Stimulated activated CD4-positive, alpha-beta T cell treated with anti-CD3 and anti-CD28 coated beads, Interleukin-12 subunit alpha, Interleukin-12 subunit beta, amount 100 ng/mL, for 24 hours (primary cell): ENCODE data around the gene CDKAL1.
"Not testable (repeated sequence)": the region's sequence is repeated elsewhere in the genome, so short reads cannot be mapped to it uniquely, and the experiment has no call there.

Experiments
- DNase-seq, 2 experiments: peaks; one replicate each; pipeline ENCODE4 v3.0.0-alpha.2; 2020; ENCODE audit warnings: low read depth in 2 of 2

The CDKAL1 gene

DNA sequence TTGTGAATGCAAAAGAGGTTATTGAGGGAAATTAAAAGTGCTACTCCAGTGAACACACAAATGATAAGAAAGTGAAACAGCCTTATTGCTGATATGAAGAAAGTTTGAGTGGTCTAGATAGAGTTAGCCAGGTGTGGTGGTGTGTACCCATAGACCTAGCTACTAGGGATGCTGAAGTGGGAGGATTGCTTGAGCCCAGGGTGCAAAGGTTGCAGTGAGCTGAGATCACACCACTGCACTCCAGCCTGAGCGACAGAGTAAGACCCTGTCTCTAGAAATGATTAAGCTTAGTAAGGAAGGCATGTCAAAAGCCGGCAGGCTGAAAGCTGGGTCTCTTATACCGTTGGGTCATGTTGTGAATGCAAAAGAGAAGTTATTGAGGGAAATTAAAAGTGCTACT, 389.8 kb downstream of the CDKAL1 start:
- DNase-seq: not testable (repeated sequence)

- DNase-seq: no peak
These were observed 390.8 kb downstream of the CDKAL1 start for GRCh38 chr6:20924911-20925543.

DNA sequence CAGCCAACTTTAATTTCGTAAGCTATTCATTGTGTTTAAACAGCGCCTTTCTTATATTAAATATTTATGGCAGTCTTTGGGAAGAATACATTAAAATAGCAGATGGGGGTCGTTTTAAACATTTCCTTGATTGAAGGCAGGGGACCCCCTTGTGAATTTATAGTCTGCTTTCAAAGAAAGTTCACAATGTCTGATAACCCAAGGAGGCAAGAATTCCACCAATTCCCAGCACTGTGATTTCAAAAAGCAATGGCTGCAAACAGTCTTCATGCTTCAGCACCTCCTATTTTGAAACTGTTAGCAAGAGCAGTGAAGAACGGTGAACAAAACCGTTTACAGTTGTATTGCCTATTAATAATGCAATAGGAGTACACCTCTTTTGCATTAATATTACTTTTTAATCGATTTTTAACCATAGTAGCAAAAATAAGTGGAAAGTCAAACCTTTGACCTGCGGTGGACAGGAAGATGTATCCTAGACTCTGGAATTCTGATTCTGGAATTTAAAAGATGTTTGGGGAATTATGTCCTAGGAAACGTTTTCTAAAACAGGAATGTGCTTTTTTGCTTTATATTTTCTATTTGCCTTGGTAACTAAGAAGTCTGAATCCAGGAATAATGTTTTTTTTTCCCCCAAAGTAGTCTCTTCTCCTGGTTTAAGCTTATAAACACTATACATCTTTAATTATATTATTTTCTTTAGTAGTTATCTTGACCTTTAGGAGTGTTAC, 393.0 kb downstream of the CDKAL1 start:
- no peak for DNase-seq

GRCh38 chr6:20929283-20929682, 395.0 kb downstream of the CDKAL1 start:
- no peak for DNase-seq

DNA sequence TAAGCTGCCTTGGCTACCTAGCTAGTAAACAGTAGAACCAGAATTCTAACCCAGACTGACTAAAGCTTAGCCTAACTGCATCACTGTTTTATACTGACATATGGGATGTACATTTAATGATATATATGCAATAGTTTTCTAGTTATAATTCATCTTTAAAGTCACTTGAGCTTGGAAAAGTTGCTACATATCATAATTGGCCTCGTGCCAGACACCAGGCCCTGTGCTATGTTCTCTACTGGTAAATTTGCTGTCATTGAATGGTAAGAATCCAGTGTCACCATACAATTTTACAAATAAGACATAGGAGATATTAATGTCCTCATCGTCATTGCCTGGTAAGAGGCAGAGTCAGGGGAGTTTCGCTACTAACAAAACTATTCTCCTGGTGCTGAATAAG, 396.8 kb downstream of the CDKAL1 start:
- no peak for DNase-seq

- DNase-seq: no peak
These were observed 397.5 kb downstream of the CDKAL1 start for GRCh38 chr6:20931772-20932171.

DNA sequence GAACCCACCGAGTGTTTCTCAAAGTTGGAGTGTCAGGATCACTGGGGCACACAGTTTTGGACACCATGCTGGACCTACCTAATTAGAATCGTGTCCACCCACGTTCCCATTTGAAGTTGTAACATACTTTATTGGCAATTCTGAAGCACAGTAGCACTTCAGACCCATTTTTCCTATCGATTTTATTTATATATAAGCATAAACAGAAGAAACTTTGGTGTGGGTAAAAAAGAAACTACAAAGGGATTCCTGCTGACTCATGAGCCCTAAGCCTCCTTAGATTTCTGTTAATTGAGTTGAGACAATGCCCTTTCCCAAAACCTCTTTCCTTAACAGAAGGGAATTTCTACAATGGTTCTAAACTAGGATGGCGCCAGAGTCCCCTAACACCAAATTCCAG, 398.0 kb downstream of the CDKAL1 start:
- no peak for DNase-seq

GRCh38 chr6:20933057-20933788, 399.0 kb downstream of the CDKAL1 start:
- DNase-seq: no peak

- no peak for DNase-seq
These were observed 402.7 kb downstream of the CDKAL1 start for GRCh38 chr6:20936949-20937348.

GRCh38 chr6:20939161-20939775, 405.0 kb downstream of the CDKAL1 start:
- DNase-seq: no peak

DNA sequence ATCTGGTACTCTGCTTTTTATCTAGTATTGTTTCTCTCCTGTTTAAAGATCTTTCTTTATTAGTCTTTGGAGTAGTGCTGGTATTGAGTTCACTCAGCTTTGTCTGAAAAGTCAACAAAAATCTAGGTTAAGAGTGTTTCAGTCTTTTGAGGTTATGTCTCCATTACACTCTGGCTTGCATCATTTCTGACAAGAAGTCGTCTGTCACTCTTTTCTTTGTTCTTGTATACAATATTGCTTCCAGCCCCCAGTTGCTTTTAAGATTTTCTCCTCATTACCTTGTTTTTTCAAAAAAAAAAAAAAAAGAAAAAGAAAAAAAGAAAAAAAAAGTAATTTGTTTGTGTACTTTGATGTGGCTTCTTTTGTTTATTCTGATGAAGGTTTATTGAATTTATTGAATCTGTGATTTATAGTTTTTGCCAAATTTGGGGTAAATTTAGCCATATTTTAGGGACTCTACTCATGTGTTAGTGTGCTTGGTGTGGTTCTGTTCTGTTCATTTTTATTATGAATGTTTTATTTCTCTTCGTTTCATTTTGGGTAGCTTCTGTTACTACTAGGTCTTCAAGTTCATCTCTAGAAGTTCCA, 408.9 kb downstream of the CDKAL1 start:
- DNase-seq: no peak

DNA sequence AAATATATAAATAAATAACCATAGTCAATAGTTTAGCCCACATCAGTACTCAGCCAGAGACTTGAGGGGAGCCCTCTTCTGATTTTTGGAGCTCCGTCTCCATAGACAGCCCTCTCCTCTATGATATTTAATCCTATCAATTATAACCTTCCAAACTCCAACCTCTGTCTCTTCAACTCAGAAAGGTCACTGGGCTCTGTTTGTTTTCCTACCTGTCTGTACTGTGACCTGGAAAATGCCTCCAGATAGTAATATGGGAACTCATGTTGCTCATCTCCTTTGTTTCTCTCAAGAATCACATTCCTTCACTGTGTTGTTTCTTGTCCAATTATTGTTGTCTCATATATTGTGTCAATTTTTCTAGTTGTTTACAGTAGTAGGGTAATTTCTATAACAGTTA, 409.7 kb downstream of the CDKAL1 start:
- DNase-seq: no peak

GRCh38 chr6:20946022-20946421, 411.8 kb downstream of the CDKAL1 start:
- no peak for DNase-seq

GRCh38 chr6:20946890-20947289, 412.6 kb downstream of the CDKAL1 start:
- DNase-seq: no peak

DNA sequence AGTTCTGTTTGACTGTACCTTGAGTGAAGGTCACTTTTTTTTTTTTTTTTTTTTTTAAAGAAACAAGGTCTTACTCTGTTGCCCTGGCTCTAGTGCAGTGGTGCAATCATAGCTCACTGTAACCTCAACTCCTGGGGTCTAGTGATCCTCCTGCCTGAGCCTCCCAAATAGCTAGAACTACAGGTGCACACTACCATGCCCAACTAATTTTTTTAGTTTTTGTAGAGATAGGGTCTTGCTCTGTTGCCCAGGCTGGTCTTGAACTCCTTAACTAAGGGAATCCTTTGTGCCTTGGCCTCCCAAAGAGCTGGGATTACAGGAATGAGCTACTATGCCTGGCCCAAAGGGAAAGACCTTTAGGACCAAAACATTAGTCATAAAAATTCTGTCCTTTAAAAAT, 413.7 kb downstream of the CDKAL1 start:
- no peak for DNase-seq

- no peak for DNase-seq
These were observed 414.3 kb downstream of the CDKAL1 start for GRCh38 chr6:20948556-20948955.

- no peak for DNase-seq
These were observed 414.9 kb downstream of the CDKAL1 start for GRCh38 chr6:20949138-20949537.

GRCh38 chr6:20952699-20953474, 418.6 kb downstream of the CDKAL1 start:
- DNase-seq: no peak

DNA sequence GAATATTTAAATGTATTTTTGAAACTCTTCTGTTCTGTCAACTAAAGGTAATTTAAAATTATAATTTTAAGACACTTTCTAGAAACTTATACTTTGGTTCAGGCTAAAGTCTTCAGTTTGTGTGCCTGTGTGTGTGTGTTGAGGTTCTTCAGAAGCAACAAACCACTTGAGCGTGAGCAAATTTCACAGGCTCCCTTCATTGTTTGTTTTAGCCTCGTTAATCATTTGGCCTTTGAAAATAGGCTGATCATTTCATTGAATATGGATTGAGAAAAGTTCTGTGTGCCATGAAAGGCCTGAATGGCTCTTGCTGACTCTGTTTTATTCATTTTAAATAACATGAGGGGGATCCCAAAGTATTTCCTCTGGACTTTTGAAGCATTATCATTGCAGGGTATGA, 420.1 kb downstream of the CDKAL1 start:
- DNase-seq: no peak

DNA sequence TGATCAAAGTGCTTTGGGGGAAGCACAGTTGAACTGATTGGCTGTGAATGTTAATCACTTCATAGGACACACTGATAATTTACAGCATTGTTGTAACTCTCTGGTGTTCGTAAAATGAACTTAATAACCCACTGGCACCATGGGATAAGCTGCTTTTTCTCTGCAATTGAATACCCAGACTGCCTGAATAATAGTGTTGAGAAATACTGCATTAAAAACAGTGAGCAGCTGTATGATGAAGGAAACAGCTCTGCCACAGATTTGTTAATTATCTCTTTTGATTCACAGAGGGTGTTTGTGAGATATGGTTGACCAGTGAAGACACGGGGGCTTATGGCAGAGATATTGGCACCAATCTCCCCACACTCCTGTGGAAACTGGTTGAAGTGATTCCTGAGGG, 420.9 kb downstream of the CDKAL1 start:
- no peak for DNase-seq

DNA sequence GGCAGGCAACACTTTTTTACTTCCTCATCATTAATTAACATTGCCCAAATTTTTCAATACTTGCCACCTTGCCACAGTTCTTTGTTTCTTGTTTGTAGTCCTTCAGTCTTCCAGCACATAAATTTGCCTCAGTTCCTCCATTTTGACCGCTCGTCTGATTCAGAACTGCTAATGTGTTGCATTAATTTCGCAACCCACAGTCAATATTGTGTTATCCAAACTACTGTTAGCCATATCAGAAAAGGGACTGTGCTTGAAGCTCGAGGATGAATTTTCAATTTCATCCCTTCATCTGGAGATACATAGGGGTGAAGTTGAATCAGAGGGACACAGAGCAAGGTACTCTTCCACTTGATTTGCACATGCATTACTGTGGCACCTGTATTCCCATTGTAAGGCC, 421.5 kb downstream of the CDKAL1 start:
- no peak for DNase-seq
